NCI-H146 treated with DMSO at 0.1 percent for 48 hours (cell line): Measurements from ENCODE around the gene ZNF654.

Source experiments
- DNase-seq: peaks from one replicate; lab custom pipeline; 2025; ENCODE audit not compliant: unreplicated experiment; lab: John Stamatoyannopoulos, UW

Gene ZNF654

DNA sequence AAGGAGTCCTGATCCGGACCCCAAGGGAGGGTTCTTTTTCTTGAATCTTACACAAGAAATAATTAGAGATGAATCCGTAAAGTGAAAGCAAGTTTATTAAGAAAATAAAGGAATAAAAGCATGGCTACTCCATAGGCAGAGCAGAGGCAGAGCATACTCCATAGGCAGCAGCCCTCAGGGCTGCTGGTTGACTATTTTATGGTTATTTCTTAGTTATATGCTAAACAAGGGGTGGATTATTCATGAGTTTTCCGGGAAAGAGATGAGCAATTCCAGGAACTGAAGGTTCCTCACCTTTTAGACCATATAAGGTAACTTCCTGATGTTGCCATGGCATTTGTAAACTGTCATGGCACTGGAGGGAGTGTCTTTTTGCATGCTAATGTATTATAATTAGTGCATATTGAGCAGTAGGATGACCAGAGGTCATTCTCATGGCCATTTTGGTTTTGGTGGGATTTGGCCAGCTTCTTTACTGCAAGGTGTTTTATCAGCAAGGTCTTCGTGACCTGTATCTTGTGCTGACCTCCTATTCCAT is 132.9 kb downstream of the ZNF654 start:
- DNase-seq, result no peak

DNA sequence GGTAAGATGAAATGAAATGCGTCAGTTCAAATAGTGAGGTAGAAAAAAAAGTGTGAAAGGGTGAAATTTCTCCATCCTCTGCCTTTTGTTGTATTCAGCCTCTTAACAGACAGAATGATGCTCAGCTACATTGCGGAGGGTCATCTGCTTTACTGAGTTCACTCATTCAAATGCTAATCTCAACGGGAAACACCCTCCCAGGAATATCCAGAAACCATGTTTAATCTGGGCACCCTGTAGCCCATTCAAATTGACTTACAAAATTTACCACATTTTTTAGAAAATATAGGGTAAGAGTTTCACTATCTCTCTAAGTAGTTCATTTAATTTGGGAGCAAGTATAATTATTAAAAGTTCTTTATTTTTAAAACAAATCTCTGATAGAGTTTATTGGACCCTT is 133.6 kb downstream of the ZNF654 start:
- DNase-seq, result no peak
